ENCODE measurements around the gene CHMP1A.
"Not testable (repeated sequence)": the region's sequence is repeated elsewhere in the genome, so short reads cannot be mapped to it uniquely, and the experiment has no call there.

The CHMP1A gene

GRCh38 chr16:89657442-89658220 lies at the start of gene CHMP1A, which contains the start of gene SPATA33:
Gene CHMP1A (minus strand): TSS chr16:89657708. CDS start chr16:89657588, 120 bp downstream.
Gene SPATA33 (plus strand): TSS chr16:89657836. CDS start chr16:89657912, 76 bp downstream.
- H3K27me3 ChIP-seq (ENCODE audit: control insufficient read depth, insufficient read depth, low read length): no peaks in the 10 kb centered on the region
- H3K4me1 ChIP-seq (ENCODE audit: control insufficient read depth, insufficient read depth, low read length): peaks cover 12% of the 10 kb centered on the region
- H3K9ac ChIP-seq (ENCODE audit: low read length): peak within 1 kb of the TSS; percentile 62
- H3K4me3 ChIP-seq (ENCODE audit: low read length): peak within 1 kb of the TSS; percentile 98
- H3K36me3 ChIP-seq (ENCODE audit: control insufficient read depth, insufficient read depth, low read length): peaks cover 5% of the 10 kb centered on the region
- peak within 1 kb of the TSS; percentile 75 for H3K27ac ChIP-seq (ENCODE audit: low read depth, low read length)

DNA sequence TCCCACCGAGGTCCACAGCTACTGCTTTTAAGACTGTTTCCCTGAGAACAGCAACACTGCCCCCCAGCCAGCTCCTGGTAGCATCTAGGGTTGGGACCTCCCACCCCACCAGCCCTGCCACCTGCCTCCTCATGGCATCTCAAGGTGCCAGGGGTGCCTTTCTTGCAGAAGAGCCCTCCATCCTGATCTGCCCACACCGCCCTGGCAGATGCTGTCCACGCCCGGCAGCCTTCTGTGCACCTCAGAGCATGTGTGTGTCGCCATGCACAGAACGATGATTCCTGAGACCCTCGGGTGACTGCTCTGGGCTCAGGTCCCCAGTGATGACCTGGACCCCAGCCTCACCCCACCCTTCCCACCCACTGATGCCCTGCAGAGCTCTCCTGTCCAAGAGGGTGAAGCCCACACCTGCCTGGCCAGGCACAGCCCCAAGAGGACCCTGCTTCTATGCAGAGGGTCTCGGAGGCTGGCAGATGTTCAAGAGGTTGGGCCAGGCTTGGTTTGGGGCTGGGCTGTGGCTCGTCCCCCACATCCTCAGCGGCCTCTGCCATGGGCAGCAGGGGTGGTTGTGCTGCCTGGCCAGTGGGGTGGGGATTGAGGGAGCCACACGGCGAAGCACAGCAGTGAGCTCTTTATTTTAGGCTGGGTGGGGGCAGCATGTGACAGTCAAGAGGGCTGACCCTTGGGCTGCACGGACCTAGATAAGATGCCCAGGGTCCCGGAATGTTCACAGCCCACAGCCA lies 49.2 kb upstream of the CHMP1A start:
- H3K36me3 ChIP-seq (ENCODE audit: control insufficient read depth, insufficient read depth, low read length): no peaks in the 10 kb centered on the region
- no peaks in the 10 kb centered on the region for H3K27me3 ChIP-seq (ENCODE audit: control insufficient read depth, insufficient read depth, low read length)
- H3K9ac ChIP-seq (ENCODE audit: low read length): no peak overlapping the region
- no peak overlapping the region for H3K4me3 ChIP-seq (ENCODE audit: low read length)
- H3K27ac ChIP-seq (ENCODE audit: low read depth, low read length): no peak overlapping the region
- H3K4me1 ChIP-seq (ENCODE audit: control insufficient read depth, insufficient read depth, low read length): no peaks in the 10 kb centered on the region

- Histone ChIP-seq H3K4me3 (ENCODE audit: low read length) (no peak overlapping the region), H3K9ac (ENCODE audit: low read length) (no peak overlapping the region), H3K27ac (ENCODE audit: low read depth, low read length) (no peak overlapping the region), H3K4me1 (ENCODE audit: control insufficient read depth, insufficient read depth, low read length) (peaks cover 6% of the 10 kb centered on the region), H3K27me3 (ENCODE audit: control insufficient read depth, insufficient read depth, low read length) (no peaks in the 10 kb centered on the region), H3K36me3 (ENCODE audit: control insufficient read depth, insufficient read depth, low read length) (no peaks in the 10 kb centered on the region)
These were observed 47.5 kb upstream of the CHMP1A start for GRCh38 chr16:89705006-89705405.

GRCh38 chr16:89704281-89704680 lies 46.8 kb upstream of the CHMP1A start:
- no peaks in the 10 kb centered on the region for H3K27me3 ChIP-seq (ENCODE audit: control insufficient read depth, insufficient read depth, low read length)
- H3K4me3 ChIP-seq (ENCODE audit: low read length): no peak overlapping the region
- H3K36me3 ChIP-seq (ENCODE audit: control insufficient read depth, insufficient read depth, low read length): no peaks in the 10 kb centered on the region
- no peak overlapping the region for H3K9ac ChIP-seq (ENCODE audit: low read length)
- peaks cover 6% of the 10 kb centered on the region for H3K4me1 ChIP-seq (ENCODE audit: control insufficient read depth, insufficient read depth, low read length)
- no peak overlapping the region for H3K27ac ChIP-seq (ENCODE audit: low read depth, low read length)

DNA sequence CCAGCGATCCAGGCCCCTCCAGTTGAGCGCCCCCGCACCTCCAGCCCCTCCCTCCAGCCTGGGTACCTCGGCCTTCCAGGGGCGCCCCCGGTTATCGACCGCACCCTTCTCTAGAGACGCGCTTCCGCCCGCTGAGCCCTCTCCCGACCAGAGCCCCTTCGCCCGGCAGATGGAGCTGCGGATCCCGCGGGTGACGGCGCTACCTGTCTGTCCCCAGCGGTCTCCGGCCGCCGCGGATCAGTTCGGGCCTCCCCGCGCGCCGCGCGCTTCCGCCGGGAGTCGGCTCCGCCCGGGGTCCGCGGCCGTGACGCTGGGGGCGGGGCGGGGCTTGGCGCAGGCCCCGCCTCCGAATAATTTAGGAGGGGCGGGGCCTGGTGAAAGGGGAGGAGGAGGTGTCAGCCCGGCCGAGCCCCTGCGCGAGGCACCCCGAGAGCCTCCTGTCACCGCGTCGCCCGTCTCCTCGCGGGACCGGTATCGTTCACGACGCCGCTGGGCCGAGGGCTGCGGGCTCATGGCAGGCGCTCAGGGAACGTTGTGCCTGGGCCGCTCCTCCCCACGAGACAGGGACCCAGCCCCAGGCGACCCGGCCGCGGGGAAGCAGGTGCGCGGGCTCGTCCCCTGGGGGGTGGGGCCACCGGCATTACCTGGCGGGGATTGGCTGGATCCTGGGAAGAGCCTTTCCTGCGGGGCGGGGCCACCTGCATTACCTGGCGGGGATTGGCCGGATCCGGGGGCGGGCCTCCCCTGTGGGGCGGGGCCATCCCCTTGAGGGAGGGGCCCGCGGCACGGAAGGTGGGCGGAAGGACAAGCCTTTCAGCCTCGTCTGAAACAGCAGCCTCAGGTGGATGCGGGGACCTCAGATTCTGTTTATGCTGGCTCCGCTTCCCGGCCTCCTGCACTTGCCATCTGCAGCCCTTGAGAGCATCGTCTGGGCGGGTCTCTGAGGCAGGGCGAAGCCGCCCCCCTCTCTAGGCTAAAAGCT lies 44.2 kb upstream of the CHMP1A start, which contains the start of gene SPATA2L:
TSS of gene SPATA2L (minus strand) at position 281 of the 982 bp plus-strand sequence. CDS start 473 bp downstream, outside the sequence.
- Histone ChIP-seq H3K27me3 (ENCODE audit: control insufficient read depth, insufficient read depth, low read length) (no peaks in the 10 kb centered on the region), H3K27ac (ENCODE audit: low read depth, low read length) (peak within 1 kb of the TSS; percentile 11), H3K36me3 (ENCODE audit: control insufficient read depth, insufficient read depth, low read length) (no peaks in the 10 kb centered on the region), H3K9ac (ENCODE audit: low read length) (peak within 1 kb of the TSS; percentile 46), H3K4me1 (ENCODE audit: control insufficient read depth, insufficient read depth, low read length) (peaks cover 6% of the 10 kb centered on the region), H3K4me3 (ENCODE audit: low read length) (peak within 1 kb of the TSS; percentile 73)

DNA sequence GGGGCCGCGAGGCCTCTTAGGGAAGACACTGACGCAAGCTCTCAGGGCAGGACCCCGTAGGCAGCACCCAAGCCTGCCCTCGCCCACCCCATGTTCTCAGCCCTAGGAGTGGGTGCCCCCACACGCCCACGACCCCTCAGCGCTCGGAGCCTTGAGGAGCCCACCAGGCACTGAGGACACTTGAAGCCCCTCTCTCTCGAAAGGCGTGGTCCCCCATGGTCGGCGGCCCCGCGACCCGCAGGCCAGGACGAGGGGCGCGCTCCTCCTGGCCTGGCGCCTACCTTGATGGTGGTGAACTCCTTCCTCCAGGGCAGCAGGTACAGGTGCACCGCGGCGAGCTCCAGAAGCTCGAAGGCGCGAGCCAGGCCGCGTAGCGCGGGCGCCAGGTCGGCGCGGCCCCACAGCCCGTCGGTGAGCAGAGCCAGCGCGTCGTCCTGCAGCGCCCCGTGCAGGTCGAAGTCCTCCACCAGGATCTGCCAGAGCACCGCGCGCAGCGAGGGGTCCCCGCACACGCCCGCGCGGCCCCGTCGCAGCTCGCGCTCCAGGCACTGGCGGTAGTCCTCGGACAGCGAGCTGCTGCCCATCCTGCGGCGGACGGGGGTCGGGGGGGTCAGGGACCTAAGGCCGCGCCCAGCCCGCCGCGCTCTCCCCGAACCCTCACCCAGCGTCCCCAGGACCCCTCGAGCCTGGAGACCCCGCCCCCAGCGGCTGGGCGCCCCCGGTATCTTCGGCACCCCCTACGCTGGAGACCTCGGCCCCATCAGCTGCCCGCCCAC lies 43.3 kb upstream of the CHMP1A start:
- peaks cover 6% of the 10 kb centered on the region for H3K4me1 ChIP-seq (ENCODE audit: control insufficient read depth, insufficient read depth, low read length)
- no peaks in the 10 kb centered on the region for H3K27me3 ChIP-seq (ENCODE audit: control insufficient read depth, insufficient read depth, low read length)
- peak overlapping the region; percentile 73 for H3K4me3 ChIP-seq (ENCODE audit: low read length)
- peak overlapping the region; percentile 46 for H3K9ac ChIP-seq (ENCODE audit: low read length)
- H3K36me3 ChIP-seq (ENCODE audit: control insufficient read depth, insufficient read depth, low read length): no peaks in the 10 kb centered on the region
- H3K27ac ChIP-seq (ENCODE audit: low read depth, low read length): peak overlapping the region; percentile 11

- H3K9ac ChIP-seq (ENCODE audit: low read length): peak overlapping the region; percentile 46
- peak overlapping the region; percentile 11 for H3K27ac ChIP-seq (ENCODE audit: low read depth, low read length)
- H3K27me3 ChIP-seq (ENCODE audit: control insufficient read depth, insufficient read depth, low read length): no peaks in the 10 kb centered on the region
- H3K36me3 ChIP-seq (ENCODE audit: control insufficient read depth, insufficient read depth, low read length): no peaks in the 10 kb centered on the region
- peaks cover 6% of the 10 kb centered on the region for H3K4me1 ChIP-seq (ENCODE audit: control insufficient read depth, insufficient read depth, low read length)
- peak overlapping the region; percentile 73 for H3K4me3 ChIP-seq (ENCODE audit: low read length)
These were observed 42.7 kb upstream of the CHMP1A start for GRCh38 chr16:89700100-89700648.

DNA sequence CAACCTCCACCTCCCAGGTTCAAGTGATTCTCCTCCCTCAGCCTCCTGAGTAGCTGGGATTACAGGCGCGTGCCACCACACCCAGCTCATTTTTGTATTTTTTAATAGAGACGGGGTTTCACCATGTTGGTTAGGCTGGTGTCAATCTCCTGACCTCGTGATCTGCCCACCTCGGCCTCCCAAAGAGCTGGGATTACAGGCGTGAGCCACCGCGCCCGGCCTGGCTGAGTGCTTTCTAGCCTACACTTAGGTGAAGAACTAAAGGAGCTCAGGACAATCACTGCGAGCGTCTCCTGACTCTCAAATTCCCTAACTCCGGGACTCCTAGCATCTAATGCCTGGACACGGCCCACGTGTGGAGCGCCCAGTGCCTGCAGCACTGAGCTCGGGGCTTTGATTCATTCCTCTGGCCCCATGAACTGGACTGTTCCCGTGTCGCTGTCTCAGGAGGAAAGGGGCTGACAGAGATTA lies 42.2 kb upstream of the CHMP1A start:
- not testable (repeated sequence) for H3K4me3 ChIP-seq (ENCODE audit: low read length); H3K9ac ChIP-seq (ENCODE audit: low read length); H3K27me3 ChIP-seq (ENCODE audit: control insufficient read depth, insufficient read depth, low read length); H3K4me1 ChIP-seq (ENCODE audit: control insufficient read depth, insufficient read depth, low read length); H3K27ac ChIP-seq (ENCODE audit: low read depth, low read length); H3K36me3 ChIP-seq (ENCODE audit: control insufficient read depth, insufficient read depth, low read length)

DNA sequence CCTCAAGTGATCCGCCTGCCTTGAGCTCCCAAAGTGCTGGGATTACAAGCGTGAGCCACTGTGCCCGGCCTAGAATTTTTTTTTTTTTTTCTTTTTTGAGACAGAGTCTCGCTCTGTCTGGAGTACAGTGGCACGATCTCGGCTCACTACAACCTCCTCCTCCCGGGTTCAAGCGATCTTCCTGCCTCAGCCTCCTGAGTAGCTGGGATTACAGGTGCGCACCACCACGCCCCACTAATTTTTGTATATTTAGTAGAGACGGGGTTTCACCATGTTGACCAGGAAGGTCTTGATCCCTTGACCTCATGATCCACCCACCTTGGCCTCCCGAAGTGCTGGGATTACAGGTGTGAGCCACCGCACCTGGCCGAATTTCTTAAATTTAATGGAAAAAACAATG lies 41.2 kb upstream of the CHMP1A start:
- H3K27me3 ChIP-seq (ENCODE audit: control insufficient read depth, insufficient read depth, low read length); H3K9ac ChIP-seq (ENCODE audit: low read length); H3K27ac ChIP-seq (ENCODE audit: low read depth, low read length); H3K36me3 ChIP-seq (ENCODE audit: control insufficient read depth, insufficient read depth, low read length); H3K4me1 ChIP-seq (ENCODE audit: control insufficient read depth, insufficient read depth, low read length); H3K4me3 ChIP-seq (ENCODE audit: low read length): not testable (repeated sequence)

DNA sequence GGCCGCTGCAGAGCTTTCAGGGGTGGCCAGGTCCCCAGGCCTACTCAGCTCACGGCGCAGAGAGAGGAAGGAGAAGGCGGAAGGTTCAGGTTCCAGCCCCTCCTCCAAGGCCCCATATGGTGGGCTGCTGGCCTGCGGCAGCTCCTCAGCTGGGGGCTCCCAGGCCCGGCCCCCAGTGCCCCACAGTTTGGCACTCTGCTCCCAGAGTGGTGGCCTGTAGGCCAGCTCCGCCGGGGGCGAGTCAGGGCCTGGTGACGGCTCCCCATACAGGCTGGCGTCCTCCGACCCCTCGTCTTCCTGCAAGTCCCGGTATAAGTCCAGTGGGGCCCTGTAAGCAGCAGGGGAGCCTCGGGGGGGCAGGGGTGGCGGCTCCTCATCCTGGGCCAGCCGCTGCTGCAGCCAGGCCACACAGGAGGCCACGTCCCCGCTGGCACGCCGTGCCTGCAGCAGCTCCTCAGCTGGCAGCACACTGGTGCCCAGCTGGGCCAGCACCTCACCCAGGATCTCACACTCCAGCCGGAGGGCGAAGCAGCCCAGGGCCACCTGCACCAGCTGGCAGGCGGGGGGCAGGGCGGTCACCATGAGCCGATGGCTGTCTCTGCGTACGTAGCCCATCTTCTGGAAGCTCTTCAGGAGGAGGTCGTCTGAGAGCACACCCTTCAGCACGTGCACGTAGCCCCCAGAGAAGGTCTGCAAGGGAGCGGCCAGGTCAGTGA lies 40.3 kb upstream of the CHMP1A start:
- no peak overlapping the region for H3K4me3 ChIP-seq (ENCODE audit: low read length)
- no peaks in the 10 kb centered on the region for H3K27me3 ChIP-seq (ENCODE audit: control insufficient read depth, insufficient read depth, low read length)
- peaks cover 10% of the 10 kb centered on the region for H3K36me3 ChIP-seq (ENCODE audit: control insufficient read depth, insufficient read depth, low read length)
- no peak overlapping the region for H3K27ac ChIP-seq (ENCODE audit: low read depth, low read length)
- peaks cover 6% of the 10 kb centered on the region for H3K4me1 ChIP-seq (ENCODE audit: control insufficient read depth, insufficient read depth, low read length)
- no peak overlapping the region for H3K9ac ChIP-seq (ENCODE audit: low read length)

Measured in rectal smooth muscle tissue (tissue), 1 donor.